Measurements from ENCODE around the gene FNDC4.
"Not testable (repeated sequence)": the region's sequence is repeated elsewhere in the genome, so short reads cannot be mapped to it uniquely, and the experiment has no call there.

GRCh38 chr2:27539649-27540048 lies 44.6 kb upstream of the FNDC4 start:
- not testable (repeated sequence) for TF ChIP-seq CTCF, POLR2AphosphoS5, POLR2A, EP300 (IDR thresholded peaks at IDR 0.05)

Measured in stomach (tissue), 4 donors.